Adipose tissue (tissue), 3 donors: Measurements from ENCODE around the gene F10. TPM values are rescaled to one million over a fixed set of nuclear protein-coding genes. Genes with fewer than 3 reads are reported as not detected.

ENCODE experiments used
- H3K27ac ChIP-seq: one replicate; pipeline ENCODE4 v1.5.1; 2013; ENCODE audit warnings: low read depth, low read length
- WGBS, 3 donors: extraction: QIAGEN DNeasy Blood & Tissue Kit; methylation state at CpG; one replicate each; pipeline ENCODE4 v1.1.7; 2013; 5-methylcytosine and 5-hydroxymethylcytosine counted together
- polyA plus RNA-seq, 3 donors: library from polyadenylated mRNA; stranded (reverse); fragments of 200-250 nt; gene quantifications; one replicate each; pipeline ENCODE4 v1.2.3, GENCODE V29; 2013
- donor health status: healthy with polysubstance abuse.
- donor health status: Bipolar disorder and iron deficiency.
- donor health status: healthy.

F10 gene
- polyA plus RNA-seq, 3 donors: 3.8 to 19.5 (median 8.3) TPM

- 87 to 91% (median 89%) methylated on average over 24 of the region's 24 CpGs for WGBS, 3 donors
- H3K27ac ChIP-seq: no peak overlapping the region
Measured at GRCh38 chr13:113084943-113085540, 37.6 kb upstream of the F10 start.

- H3K27ac ChIP-seq: no peak overlapping the region
- 83 to 86% (median 83%) methylated on average over 32 of the region's 32 CpGs for WGBS, 3 donors
Measured at GRCh38 chr13:113086031-113086750, 36.4 kb upstream of the F10 start.

- no peak overlapping the region for H3K27ac ChIP-seq
- WGBS, 3 donors: 87 to 91% (median 90%) methylated on average over 39 of the region's 39 CpGs
Measured at GRCh38 chr13:113086991-113087922, 35.3 kb upstream of the F10 start.

- WGBS, 3 donors: 90 to 93% (median 91%) methylated on average over 39 to 40 of the region's 40 CpGs
- H3K27ac ChIP-seq: no peak overlapping the region
Measured at GRCh38 chr13:113087923-113088690, 34.5 kb upstream of the F10 start.

- WGBS, 3 donors: 91 to 92% (median 91%) methylated on average over 17 of the region's 17 CpGs
- no peak overlapping the region for H3K27ac ChIP-seq
Measured at GRCh38 chr13:113088691-113089020, 33.9 kb upstream of the F10 start.

GRCh38 chr13:113089693-113090414 lies 32.7 kb upstream of the F10 start:
- WGBS, 3 donors: 86 to 89% (median 87%) methylated on average over 36 of the region's 36 CpGs

GRCh38 chr13:113090415-113090770 lies 32.2 kb upstream of the F10 start:
- H3K27ac ChIP-seq: no peak overlapping the region
- 86 to 92% (median 92%) methylated on average over 12 to 13 of the region's 13 CpGs for WGBS, 3 donors

More at GRCh38 chr13:113089693-113090414, 32.7 kb upstream of the F10 start:
- H3K27ac ChIP-seq: no peak overlapping the region

- WGBS, 3 donors: 89 to 95% (median 94%) methylated on average over 24 of the region's 24 CpGs
- no peak overlapping the region for H3K27ac ChIP-seq
Measured at GRCh38 chr13:113090806-113091205, 31.8 kb upstream of the F10 start.

- WGBS, 3 donors: 86 to 90% (median 88%) methylated on average over 30 of the region's 30 CpGs
- H3K27ac ChIP-seq: no peak overlapping the region
Measured at GRCh38 chr13:113091211-113091771, 31.3 kb upstream of the F10 start.

- WGBS, 3 donors: 88 to 89% (median 89%) methylated on average over 33 of the region's 33 CpGs
- H3K27ac ChIP-seq: no peak overlapping the region
Measured at GRCh38 chr13:113091891-113092775, 30.5 kb upstream of the F10 start.

- H3K27ac ChIP-seq: no peak overlapping the region
- WGBS, 3 donors: 91 to 93% (median 93%) methylated on average over 25 of the region's 25 CpGs
Measured at GRCh38 chr13:113092776-113093579, 29.6 kb upstream of the F10 start.

GRCh38 chr13:113093580-113094409 lies 28.8 kb upstream of the F10 start:
- H3K27ac ChIP-seq: no peak overlapping the region
- WGBS, 3 donors: 82 to 85% (median 84%) methylated on average over 29 of the region's 29 CpGs

- no peak overlapping the region for H3K27ac ChIP-seq
- WGBS, 3 donors: 85 to 92% (median 86%) methylated on average over 14 of the region's 14 CpGs
Measured at GRCh38 chr13:113094410-113094800, 28.2 kb upstream of the F10 start.

- 89 to 93% (median 90%) methylated on average over 25 of the region's 25 CpGs for whole genome bisulfite sequencing, 3 donors
- H3K27ac ChIP-seq: no peak overlapping the region
Measured at GRCh38 chr13:113095146-113096051, 27.2 kb upstream of the F10 start.
